Measurements from ENCODE around the gene ANAPC15. TPM values are rescaled to one million over a fixed set of nuclear protein-coding genes. Genes with fewer than 3 reads are reported as not detected.

The ANAPC15 gene
- total RNA-seq, result 22.8 and 26.6 TPM in 2 replicates

DNA sequence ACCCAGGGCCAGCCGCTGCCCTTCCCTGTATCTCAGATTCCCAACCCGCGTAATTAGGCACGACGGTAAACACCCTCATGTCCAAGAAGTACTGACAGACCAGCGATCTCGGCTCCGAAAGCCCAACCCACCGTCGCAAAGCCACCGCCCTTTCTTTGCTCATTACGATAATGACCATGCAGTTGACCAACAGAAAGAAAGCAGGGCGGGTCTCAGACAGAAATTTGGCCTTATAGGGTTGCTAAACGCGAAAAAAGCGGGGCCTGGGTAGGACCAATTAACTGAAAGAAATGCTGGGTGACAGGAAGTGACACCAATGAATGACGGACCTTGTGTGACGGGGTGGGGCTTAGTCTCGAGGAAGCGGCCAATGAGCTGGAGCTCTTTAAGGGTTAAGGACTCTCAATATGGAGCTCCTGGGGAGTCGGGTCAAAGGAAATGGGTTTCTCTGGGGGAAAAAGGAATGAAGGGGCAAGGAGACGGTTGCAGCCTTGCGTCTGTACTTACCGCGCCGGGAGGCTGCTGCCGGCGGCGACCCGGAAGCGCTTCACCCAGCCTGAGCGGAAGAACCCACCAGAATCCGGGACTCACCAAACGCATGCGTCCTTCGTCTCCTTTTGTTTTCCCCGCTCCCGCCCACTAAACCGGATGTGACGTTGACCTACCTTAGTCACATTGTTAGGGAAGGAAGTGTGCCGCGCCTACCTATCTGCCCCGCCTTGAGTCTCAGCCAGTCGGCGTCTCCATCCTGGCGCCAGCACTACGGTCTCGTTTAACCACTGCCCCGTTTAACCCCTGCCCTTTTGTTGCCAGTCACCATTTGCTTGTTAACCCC is at the start of gene ANAPC15:
TSS of gene ANAPC15 (minus strand) at position 553 of the 835 bp plus-strand sequence. CDS start 1,419 bp downstream, outside the sequence.

GRCh38 chr11:72135473-72135872 is 23.0 kb upstream of the ANAPC15 start, which contains the start of gene FOLR3:
Gene FOLR3, plus strand, starts transcription at chr11:72135725. Its CDS starts 228 bp downstream, at chr11:72135953.

DNA sequence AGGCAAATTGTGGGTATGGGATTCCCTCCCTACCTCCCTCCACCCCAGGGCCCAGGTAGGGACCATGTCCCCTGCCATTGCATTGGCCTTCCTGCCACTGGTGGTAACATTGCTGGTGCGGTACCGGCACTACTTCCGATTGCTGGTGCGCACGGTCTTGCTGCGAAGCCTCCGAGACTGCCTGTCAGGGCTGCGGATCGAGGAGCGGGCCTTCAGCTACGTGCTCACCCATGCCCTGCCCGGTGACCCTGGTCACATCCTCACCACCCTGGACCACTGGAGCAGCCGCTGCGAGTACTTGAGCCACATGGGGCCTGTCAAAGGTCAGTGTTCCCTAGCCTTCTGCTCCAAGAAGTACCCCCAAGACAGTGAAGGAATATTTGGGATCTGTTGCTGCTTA is 6.6 kb downstream of the ANAPC15 start, which contains the start of gene TOMT:
TSS of gene TOMT (plus strand) at position 37 of the 400 bp plus-strand sequence. CDS start at position 65, 28 bp downstream.

GRCh38 chr11:72102946-72103753 is 9.3 kb downstream of the ANAPC15 start, which contains the start of gene LAMTOR1:
Gene LAMTOR1, minus strand, starts transcription at chr11:72103297. Its CDS starts 73 bp downstream, at chr11:72103224.

DNA sequence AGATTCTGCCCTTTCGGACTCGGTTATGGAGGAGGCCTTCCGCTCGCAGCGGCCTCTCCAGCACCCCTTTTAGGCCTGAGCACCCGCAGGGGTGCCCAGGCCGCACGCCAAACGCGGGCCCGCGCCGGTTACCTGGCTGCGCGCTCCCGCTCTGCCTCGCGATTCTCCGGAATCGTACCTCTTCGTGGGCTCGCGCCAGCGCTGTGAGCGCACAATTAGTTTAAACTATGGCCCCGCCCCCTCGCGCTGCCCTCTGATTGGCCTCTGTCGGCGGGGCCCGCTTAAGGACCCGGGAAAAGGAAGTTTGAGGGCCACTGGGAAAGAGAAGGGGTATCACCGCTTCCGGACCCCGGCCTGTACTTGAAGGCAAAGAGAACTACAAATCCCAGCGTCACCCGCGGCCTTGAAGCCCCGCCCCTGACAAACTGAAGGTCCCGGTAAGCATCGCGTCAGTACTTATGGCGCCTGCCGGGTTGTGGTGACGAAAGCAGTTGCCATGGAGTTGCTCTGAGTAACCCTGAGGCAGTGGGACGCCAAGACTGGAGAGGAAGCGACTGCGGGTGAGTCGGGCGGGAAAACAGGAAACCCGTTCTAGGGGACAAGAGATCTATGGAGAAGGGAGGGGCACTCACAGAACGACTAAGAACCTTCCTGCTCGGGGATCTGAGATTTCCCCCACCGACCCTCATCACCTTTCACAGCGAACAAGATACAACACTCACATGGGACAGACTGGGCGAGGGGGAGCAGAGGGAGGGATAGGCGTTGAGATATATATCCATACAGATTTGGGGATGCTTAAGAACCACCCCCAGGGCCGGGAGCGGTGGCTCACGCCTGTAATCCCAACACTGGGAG is 31.9 kb downstream of the ANAPC15 start, which contains the start of the genes LRRC51 and NUMA1:
TSS of gene LRRC51 (plus strand) at position 525 of the 858 bp plus-strand sequence. CDS start 8,234 bp downstream, outside the sequence.
TSS of gene NUMA1 (minus strand) at position 217 of the 858 bp plus-strand sequence. CDS start 44,599 bp downstream, outside the sequence.

Other genes with a start within 250 kb of the ANAPC15 start
- not detected in 2 replicates for gene DEFB131B, start 234.2 kb downstream of the ANAPC15 start, total RNA-seq
- 2.6 and 9.4 TPM in 2 replicates for gene XNDC1N, start 184.1 kb downstream of the ANAPC15 start, total RNA-seq
- gene RNF121, start 183.6 kb downstream of the ANAPC15 start, total RNA-seq, result 94.4 and 97.8 TPM in 2 replicates
- gene IL18BP, start 113.8 kb downstream of the ANAPC15 start, total RNA-seq, result 7.0 and 9.1 TPM in 2 replicates
- gene NUMA1, start 32.2 kb downstream of the ANAPC15 start, total RNA-seq, result 114 and 117 TPM in 2 replicates
- 3.2 and 4.2 TPM in 2 replicates for gene LRRC51, start 31.8 kb downstream of the ANAPC15 start, total RNA-seq
- gene LAMTOR1, start 9.4 kb downstream of the ANAPC15 start, total RNA-seq, result 92.9 and 119 TPM in 2 replicates
- gene TOMT, start 6.8 kb downstream of the ANAPC15 start, total RNA-seq, result not detected in 2 replicates
- not detected in 2 replicates for gene FOLR3, start 23.0 kb upstream of the ANAPC15 start, total RNA-seq
- not detected in 2 replicates for gene FOLR1, start 79.4 kb upstream of the ANAPC15 start, total RNA-seq
- gene FOLR2, start 104.1 kb upstream of the ANAPC15 start, total RNA-seq, result not detected in 2 replicates
- 34.0 and 40.0 TPM in 2 replicates for gene INPPL1, start 112.1 kb upstream of the ANAPC15 start, total RNA-seq
- not detected in 2 replicates for gene PHOX2A, start 131.5 kb upstream of the ANAPC15 start, total RNA-seq